ENCODE results near the gene SPRED3.

The SPRED3 gene

DNA sequence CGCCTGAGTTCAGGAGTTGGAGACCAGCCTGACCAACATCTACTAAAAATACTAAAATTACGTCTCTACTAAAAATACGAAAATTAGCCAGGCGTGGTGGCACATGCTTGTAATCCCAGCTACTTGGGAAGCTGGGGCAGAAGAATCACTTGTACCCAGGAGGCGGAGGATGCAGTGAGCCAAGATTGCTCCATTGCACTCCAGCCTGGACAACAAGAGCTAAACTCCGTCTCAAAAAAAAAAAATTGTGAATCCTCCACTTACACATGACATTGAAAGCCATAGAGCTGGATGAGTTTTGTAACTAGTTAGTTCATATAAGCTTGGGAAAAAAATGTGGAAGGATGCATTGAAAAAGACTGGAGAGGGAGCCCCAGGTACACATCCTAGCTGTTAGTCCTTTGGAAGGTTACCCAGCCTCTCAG lies 14.6 kb upstream of the SPRED3 start:
- no peak for DNase-seq

DNA sequence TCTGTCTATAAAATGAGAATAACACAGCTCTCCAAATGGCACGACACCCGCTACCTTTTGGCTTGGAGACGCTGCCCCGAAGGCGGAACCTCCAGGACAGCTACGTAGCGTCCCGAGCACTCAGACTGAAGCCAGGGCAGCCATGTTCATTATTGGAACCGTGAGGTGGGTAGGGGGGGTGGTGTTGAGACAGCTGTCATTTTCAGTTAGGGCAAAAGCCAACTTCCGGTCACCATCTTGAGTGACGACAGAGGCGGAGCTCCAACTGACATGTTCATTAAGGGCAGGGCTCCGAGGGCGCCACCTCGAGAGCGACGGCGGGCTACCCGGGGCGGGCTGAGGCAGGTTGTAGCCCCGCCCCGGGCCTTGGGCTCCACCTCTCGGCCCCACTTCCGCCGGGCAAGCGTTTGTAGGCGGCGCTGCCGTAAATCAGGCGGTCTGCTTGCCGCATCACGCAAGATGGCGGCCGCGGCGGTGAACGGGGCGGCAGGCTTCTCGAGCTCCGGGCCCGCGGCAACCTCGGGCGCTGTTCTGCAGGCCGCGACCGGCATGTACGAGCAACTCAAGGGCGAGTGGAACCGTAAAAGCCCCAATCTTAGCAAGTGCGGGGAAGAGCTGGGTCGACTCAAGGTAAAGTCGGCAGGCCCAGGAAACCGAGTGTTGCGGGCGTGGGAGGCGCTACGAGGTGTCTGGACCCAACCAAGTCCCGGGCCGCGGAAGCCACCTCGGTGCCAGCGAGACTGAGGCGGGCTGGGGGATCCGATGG lies 14.0 kb upstream of the SPRED3 start, which contains the start of gene PSMD8:
Gene PSMD8, plus strand, starts transcription at position 240 of the 766 bp plus-strand sequence. Its CDS starts 31 bp downstream, at position 271.
- DNase-seq: peak; percentile 97

DNA sequence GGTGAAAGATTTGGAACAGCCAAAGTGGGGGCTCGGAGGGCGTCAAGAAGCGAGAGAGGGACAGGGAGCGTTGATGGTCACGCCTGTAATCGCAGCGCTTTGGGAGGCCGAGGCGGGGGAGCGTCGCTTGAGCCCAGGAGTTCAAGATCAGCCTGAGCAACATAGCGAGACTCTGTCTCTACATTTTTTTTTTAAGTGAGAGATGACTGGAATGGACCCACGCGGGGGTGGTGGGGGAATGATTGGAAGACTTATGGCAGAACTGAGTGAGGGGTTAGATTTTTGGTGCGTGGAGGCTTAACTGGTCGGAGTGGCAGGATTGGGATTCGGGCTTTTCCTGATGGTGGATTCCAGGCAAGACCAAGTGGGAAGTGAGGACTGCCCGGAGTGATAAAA lies 13.4 kb upstream of the SPRED3 start:
- DNase-seq: no peak

DNA sequence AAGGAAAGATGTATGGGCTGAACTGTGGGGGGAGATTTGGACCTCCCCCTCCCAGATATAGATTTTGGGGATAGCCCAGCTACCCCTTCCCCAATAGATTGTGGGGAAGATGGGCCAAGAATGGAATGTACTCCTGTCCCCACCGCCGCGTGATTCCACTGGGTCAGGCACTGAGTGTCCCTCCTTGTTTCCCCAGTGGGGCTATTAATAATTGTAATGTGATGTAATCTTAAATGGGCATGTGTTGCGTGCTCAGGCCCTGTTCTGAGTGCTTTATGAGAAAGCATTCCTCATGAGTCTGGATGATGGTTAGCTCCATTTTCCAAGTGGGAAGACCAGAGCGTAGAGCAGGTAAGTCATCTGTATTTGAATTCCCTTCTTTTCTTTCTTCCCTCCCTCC lies 12.7 kb upstream of the SPRED3 start:
- no peak for DNase-seq

DNA sequence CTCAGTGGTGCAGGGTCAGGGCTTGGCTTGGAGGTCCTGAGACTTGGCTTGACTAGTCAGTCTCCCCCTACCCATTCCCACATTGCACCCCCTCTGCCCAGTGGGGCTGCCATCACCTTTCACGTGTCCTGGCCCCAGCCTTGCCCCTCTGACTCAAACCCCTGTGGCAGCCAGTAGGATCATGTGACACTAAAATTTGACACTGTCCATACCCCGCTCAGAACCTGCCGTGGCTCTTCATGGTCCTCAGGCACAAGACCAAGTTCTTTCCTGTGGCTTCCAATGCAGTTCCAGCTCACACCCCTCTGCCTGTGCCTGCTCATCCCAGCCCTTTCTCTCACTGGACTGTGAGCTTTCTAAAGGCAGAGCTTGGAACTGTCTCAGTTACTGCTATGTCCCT lies 11.9 kb upstream of the SPRED3 start:
- DNase-seq: no peak

DNA sequence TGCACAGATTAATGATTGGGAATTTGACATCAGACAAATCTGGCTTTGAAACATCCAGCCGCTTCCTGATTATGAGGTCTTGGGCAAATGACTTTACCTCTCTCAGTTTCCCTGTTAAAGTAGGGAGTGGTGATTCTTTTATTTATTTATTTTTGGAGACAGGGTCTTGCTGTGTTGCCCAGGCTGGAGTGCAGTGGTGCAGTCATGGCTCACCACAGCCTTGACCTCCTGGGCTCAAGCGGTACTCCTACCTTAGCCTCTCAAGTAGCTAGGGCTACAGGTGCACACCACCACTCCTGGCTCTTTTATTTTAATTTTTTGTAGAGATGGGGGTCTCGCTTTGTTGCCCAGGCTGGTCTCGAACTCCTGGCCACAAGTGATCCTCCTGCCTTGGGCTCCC lies 11.4 kb upstream of the SPRED3 start:
- DNase-seq: no peak

DNA sequence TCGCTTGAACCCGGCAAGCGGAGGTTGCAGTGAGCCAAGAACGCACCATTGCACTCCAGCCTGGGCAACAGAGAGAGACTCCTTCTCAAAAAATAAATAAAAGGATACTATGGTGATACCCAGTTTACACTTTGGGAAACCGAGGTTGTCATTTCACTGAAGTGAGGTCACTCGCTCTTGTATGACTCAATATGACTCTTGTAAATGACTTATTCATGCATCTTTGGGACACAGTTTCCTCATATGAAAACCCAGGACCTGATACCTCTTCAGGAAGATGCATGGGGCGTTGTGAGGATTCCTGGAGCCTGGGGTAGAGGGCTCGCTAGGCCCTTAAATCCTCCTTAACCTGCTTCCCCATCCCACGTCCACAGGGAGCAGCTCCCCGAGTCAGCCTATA lies 9.6 kb upstream of the SPRED3 start:
- no peak for DNase-seq

DNA sequence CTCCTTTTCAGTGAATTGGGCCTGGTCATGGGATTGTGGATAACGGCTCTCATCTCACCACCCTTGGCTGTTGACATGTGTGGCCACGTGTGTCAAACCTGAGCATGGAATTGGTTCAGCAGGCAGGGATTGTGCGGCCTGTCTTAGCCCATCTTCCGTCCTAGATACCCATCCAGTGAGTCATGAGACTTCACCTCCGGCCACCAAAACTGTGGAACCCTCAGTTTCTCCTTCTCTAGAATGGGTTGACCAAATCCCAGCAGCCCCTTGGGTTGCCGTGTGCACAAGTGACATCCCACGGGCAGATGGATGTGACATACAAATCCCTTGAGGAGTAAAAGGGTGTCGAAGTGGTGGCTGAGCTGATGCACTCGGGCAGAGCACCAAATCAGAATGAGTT lies 7.4 kb upstream of the SPRED3 start:
- DNase-seq: no peak

DNA sequence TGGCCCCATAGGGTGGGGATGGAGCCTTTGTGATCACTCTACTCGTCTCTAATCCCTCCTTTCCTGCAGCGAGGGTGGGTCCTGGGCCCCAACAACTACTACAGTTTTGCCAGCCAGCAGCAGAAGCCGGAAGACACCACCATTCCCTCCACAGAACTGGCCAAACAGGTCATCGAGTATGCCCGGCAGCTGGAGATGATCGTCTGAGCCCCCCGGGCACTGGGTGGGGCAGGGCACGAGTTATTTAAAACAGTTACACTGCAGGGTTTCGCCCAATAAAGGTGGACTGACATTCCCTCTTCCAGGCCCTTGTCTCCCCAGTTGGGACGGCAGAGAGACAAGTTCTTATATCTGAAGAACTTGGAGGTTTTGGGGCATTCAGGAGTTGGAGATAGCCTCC lies 5.3 kb upstream of the SPRED3 start:
- no peak for DNase-seq

DNA sequence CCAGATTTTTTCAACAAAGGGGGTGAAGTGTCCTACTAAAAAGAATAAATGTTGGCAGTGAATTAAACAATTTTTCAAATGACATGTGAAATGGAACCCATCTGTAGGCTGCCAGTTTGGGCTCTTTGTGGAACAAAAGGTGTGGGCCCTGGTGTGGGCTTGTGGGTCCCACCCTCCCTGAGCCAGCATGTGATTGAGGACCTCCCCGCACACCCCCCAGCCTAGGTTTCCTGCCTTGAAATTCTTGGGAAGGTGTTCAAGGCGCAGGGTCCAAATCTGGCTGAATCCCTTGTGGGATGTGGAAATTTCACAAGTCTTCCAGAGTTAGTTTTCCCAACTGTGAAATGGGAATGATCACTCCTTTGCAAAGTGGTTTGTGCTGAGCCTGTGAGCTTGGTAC lies 4.8 kb upstream of the SPRED3 start:
- no peak for DNase-seq

DNA sequence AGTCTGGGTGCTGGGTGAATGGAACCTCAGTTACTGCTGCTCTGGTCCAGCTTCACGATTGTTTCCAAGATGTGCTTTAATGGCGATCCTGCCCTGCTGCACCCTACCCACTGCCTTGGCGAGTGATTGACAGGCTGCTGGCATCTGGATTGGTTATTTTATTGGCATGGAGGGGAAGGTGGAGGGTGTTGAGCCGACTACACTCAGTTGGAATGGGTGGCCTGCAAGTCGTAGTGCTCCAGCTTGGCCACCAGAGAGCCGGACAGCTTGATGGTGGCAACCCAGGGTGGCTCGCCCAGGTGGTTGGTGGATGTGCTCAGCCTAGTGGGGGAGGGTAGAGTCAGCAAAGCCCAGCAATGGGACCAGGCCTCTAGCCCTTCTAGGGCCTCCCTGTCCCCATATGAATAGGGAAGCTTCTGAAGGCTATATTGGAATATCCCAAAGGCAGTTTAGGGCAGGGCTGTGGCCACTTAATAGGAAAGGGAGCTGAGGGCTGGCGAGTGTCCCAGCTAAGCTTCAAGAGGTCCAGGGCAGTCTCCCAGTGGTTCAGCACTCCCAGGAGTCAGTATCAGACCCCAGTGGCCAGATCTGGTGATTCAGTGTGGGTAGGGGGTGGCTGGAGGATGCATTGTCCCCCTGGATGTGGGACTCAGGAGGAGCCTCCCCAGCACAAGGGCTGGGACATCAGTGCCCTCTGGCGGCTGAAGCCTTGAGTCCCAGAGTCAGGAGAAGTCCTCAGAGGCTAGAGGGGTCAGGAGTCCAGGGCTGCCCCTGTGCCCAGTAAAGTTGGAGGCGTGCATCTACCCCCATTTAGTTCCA lies 4.1 kb upstream of the SPRED3 start:
- no peak for DNase-seq

DNA sequence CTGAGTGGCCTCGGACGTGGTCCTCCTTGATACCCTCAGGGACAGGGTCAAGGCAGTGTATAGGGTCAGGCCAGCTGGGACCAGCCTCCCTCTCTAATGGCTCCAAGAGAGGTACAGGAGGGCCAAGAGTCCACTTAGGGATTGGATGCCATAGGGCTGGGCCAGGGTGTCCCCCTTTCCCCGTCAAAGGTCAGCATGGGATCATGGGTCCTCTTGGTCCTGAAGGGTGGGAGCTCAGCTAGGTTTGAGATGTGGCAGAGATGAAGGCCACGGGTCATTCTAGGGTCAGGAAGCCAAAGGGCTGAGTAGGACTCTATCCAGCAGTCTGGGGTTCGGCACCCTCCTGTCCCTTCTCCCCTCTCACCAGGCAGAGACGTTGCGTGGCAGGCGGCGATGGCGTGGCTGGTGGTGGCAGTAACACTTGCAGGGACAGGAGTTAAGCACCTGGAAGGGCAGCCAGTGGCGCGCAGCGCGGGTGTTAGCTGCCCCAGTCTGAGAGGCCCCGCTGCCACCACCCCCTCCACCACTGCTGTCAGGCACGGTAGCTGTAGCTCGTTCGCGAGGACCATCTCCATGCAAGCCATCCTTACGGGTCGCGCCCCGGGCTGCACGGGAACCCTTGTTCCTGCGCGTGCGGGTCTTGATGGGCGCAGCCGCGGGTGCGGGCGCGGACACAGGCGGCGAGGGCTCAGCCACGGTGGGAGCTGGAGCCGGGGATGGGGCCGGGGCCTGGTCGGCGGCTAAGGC lies 3.3 kb upstream of the SPRED3 start:
- no peak for DNase-seq

DNA sequence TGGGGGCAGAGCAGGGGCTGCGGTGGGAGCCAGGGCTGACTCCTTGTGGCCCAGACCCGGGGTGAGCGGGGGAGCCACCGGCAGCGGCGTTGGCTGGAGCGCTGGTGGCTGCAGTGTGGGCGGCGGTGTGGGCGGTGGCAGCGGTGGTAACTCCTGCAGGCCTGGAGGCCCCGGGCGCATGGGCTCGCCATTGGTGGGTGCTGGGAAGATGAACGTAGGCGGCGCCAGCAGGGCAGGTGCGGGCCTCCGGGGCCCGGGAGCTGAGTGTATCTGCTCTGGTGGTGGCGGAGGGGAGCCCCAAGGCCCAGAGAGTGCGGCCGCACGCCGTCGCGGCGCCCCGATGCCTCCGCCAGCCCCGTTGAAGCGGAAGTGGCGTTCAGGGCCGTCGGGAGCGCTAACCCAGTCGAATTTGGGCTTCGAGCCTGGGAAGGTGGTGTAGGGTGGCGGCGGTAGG lies 2.7 kb upstream of the SPRED3 start:
- no peak for DNase-seq

DNA sequence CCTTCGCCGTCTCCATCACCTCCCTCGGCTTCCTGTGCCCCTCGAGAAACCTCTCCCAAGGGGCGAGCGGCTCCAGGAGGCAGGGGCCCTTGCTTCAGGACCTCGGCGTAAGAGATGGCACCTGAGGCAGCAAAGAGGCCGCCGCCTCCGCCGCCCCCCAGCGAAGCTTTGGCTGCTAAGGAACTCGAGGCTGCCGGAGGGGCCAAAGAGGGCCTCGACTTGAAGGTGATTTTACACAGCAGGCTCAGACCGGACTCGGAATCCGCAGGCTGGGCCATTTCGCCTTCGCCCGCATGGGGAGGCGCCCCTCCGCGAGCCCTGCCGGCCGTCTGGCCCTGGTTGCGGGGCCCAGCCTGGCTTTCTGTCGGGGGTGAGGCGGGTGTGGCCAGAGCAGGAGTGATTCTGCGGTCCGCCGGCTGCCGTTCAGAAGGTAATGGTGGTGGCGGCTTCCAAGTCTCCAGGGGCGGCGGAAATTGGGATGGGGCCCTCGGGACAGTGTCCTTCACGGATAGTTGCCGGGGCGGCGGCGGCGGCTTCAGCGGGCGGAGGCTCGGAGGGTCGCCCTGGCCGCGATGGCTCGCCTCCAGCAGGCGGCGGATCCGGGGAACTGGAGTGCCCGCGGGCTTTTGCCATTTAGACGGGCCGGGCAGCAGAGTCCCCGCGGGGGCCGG lies 2.1 kb upstream of the SPRED3 start:
- no peak for DNase-seq

DNA sequence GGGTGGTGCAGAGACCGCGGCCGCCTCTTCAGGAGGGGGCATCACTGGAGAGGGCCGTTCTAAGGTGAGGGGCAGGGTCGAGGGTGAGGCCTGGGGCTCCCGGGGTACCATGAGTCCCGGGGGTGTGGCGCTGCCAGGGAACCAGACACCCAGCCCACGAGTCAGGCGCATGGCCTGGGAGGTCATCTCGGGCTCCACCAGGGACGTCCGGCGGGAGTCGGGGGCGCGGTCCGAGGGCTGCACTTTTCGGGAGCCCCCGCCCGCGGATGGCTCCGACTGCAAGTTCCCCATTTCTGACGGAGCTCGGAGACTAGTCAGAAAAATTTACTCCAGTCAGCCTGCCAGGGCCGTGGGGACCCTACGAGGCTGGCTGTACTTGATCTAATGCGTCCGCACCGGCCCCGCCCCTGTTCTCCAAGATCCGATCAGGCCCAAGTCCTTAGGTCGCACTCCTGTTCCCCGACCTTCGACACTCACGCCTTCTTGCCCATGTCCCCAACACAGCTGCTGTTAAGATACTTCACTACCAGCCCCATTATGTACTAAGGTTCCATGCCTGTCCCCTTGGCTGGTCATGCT lies 1.4 kb upstream of the SPRED3 start:
- DNase-seq: no peak

DNA sequence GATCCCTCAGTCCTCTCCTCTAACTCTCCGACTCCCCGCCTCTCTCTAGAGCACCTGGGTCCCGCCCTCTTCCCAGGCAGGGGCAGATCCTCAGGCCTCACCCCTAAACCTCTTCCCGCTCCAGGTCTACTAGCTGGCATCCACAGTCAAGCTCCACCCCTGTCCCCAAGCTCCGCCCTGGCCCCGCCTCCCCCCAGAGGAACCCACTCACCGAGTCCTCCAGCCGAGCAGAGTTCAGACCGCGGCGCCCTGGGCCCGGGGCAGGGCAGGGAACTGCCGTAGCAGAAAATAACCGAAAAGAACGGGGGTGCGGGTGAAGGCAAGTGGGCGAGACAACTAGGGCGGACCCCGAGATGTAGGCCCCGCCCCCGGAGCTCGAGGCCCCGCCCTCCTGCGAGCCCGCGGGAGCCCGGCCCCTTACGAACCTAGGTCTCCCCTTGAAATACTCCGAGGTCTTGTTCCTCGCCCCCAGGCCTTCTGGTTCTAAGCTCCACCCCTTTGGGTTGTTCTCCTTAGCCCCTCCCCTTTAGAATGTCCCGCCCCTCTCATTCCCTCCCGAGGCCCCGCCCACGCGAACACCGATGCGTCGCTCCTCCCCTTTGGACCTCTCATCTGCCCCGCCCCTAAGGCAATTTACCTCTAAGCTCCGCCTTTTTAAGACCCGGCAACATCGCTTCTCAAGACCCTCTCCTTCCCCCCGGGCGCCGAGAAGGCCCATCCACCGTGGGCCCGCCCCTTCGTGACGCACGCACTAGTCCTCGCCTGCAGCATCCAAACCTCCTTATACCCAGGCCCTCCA lies 748 bp upstream of the SPRED3 start, which contains the start of gene GGN:
Gene GGN, minus strand, starts transcription at position 485 of the 799 bp plus-strand sequence. CDS start 773 bp downstream, outside the sequence.
- no peak for DNase-seq

DNA sequence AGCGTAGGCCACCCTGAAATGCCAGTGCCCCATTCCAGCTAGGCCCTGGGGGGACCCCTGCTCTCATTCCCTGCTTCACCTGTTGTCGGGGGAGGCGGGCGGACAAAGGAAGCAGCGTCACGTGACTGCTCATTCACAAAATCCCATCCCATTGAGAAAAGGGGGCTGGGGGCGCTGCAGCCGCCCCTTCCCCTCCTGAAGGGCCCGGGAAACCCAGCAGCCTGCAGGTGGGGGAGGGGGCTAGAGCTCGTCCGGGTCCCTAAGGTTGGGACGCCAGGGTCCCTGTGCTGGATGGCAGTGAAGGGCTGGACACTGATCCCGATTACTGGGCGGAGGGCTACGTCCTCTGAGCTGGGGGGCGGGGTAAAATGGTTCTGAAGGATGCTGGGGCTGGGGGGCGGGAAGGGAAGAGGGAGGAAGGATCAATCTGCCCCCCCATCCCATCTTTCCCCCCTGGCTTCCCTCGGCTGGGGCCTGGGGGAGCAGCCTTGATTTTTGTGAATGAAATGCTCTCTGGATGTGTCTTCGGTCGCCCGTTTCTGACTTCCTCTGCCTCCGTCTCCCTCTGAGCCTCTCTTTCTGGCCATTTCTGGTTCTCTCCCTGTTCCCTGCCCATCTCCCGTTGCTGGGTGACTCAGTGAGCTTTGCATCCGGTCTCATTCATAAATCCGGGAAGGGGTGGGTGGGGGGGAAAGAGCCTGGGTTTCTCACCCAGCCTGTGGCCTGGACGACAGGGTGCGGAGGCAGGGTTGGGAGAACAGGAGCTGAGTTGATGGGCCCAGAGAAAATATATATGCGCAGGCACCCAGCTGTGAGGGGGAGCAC lies 816 bp downstream of the SPRED3 start:
- no peak for DNase-seq

DNA sequence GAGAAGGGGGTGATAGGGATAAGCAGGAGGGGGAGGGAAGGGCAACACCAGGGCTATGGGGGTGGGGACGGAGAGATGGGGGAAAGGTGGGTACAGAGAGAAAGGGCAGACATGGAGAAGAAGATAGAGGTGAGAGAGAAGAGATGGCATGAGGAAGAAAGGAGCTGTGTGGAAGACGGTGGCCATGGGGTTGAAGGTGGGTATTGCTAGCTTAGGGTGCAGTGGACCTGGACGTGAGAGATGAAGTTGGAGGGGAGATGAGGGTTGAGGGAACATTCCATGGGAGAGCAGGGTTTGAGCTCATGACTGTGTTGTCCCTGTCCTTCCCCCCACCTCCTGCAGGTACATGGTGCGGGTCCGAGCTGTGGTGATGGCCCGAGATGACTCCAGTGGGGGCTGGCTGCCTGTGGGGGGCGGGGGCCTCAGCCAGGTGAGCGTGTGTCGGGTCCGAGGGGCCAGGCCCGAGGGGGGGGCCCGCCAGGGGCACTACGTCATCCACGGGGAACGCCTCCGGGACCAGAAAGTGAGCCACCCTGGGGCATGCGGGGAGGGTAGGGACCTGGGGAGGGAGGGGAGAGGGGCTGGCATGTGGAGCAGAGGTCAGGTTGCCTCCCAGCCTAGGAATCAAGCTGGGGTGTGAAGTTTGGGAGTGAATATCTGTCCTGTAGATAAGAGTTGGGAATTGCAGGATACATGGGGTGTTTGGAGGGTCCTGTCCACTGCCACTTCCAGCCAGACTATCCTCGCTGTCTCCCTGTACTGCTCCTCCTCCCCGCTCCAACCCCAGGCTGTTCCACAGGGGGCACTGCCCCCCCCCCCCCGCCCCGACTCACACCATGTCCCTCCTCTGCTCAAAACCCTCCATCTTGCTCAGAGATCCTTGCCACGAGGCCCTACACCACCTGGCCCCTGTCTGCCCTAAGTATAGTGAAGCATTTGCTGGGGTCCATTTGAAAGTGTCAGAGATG lies 1.7 kb downstream of the SPRED3 start:
- DNase-seq: no peak

DNA sequence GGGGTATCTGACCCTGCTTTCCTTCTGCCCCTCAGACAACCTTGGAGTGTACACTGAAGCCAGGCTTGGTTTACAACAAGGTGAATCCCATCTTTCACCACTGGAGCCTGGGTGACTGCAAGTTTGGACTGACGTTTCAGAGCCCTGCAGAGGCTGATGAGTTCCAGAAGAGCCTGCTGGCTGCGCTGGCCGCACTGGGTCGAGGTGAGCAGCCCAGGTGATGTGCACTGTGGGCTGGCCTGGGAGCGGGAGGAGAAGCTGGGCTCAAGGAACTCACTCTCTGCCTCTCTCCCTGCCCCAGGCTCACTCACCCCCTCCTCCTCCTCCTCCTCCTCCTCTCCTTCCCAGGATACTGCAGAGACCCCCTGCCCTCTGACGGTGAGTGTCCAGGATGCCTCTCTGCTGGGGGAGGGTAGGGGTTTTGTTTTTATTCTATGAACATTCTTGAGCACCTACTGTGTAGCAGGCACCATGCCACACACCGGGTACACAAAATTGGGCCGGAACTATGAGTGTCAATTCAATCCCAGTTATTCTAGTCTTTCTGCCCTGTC lies 3.5 kb downstream of the SPRED3 start:
- no peak for DNase-seq
